Activated CD4-positive, alpha-beta T cell treated with anti-CD3 and anti-CD28 coated beads, Interleukin-10, Interleukin-2, amounts not matched to agents 100 ng/mL and 50 ng/mL, durations not matched to agents 16 hours and 8 hours (primary cell): ENCODE results near the gene TMEM19.
A peak's percentile ranks its signal among the peaks of the same experiment; 100 is the strongest.
"Not testable (repeated sequence)": the region's sequence is repeated elsewhere in the genome, so short reads cannot be mapped to it uniquely, and the experiment has no call there.

Source experiments
- DNase-seq: peaks from one replicate; pipeline ENCODE4 v3.0.0-alpha.2; 2020

TMEM19 gene

DNA sequence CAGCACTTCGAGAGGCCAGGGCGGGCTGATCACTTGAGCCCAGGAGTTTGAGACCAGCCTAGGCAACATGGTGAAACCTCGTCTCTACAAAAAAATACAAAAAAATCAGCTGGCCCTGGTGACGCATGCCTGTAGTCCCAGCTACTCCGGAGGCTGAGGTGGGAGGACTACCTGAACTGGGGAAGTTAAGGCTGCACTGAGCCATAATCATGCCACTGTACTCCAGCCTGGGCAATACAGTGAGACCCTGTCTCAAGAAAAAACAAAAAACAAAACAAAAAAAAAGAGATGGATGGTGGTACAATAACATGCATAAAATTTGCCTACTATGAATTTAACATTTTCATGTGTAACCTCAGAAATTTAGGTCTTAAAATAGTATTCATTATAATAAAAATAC, 19.6 kb upstream of the TMEM19 start:
- no peak for DNase-seq

DNA sequence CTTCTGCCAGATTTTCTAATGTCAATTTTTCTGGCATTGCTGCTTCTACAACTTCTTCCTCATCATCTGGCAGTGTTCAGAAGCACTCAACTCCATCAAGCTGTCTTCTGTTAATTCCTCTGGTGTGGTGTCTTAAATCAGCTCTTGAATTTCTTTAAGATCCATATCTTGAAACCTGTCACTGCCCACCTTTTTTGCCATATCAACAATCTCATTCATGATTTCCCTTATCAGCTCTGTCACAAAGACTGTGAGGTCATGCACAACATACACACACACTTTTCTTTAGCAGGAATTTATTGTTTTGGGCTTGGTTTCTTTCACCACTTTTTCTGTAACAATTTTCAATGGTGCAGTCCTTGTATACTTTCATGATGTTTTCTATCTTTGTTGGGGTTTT, 14.6 kb upstream of the TMEM19 start:
- DNase-seq, result no peak

DNA sequence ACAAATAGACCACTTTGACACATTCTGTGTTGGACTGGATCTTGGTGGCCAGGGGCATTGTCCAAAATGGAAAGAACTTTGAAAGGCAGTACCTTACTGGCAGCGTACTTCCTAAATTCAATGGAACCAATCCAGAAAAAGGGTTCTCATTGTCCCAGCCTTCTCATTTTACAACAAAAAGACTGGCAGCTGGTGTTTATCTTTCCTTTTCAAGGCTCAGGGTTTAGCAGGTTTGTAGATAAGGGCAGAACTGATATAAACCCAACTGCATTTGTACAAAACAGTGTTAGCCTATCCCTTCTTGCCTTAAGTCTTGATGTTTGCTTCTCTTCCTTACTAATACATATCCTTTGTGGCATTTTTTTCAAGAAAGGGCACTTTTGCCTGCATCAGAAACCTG, 14.1 kb upstream of the TMEM19 start:
- DNase-seq, result no peak

DNA sequence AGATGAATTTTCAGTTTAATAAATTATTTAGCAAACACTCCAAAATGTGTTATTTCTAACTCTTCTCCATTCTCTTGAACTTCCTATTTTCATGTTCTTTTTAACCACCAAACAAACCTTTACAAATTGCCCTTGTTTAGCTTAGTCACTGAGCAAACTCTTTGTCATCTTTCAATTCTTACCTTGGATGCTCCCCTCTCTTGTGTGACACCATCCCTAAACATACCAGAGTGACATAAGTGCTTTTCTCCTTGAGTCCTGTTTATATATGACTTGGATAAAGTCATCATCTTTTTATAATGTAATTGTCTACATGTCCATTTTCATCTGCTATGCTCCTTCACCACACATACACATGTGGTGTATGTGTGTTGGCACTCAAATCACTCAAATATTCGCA, 3.4 kb upstream of the TMEM19 start:
- no peak for DNase-seq

DNA sequence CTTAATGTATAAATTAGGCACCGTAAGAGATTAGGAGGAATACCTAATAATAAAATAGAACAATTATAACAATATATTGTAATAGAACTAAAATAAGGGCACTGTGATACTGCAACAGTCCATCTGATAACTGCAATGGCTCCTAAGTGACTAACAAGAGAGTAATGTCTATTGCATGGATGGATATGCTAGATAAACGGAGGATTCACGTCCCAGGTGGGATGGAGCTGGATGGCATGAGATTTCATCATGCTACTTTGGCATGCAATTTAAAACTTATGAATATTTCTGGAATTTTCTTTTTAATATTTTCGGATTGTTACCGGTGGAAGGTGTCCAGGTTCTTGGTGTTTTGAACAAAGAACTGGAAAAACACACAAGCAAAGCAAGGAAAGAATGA, 2.2 kb upstream of the TMEM19 start:
- DNase-seq, result no peak

DNA sequence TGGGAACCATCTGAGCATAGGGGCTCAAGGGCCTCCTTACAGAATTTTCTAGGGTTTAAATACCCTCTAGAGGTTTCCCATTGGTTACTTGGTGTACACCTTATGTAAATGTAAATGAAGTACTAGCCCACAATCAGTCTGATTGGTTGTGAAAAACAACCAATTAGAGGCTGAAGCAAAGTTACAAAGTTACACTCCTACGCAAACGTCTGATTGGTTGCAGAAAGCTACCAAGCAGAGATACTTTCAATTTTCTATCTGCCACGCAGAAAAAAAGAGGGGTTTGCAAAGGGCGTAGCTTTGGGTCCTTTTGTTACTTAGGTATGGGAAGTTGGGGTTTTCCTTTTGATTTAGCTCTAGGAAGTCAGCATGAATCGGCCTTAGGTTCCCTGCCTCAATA, 1.8 kb upstream of the TMEM19 start:
- peak; percentile 44 for DNase-seq

DNA sequence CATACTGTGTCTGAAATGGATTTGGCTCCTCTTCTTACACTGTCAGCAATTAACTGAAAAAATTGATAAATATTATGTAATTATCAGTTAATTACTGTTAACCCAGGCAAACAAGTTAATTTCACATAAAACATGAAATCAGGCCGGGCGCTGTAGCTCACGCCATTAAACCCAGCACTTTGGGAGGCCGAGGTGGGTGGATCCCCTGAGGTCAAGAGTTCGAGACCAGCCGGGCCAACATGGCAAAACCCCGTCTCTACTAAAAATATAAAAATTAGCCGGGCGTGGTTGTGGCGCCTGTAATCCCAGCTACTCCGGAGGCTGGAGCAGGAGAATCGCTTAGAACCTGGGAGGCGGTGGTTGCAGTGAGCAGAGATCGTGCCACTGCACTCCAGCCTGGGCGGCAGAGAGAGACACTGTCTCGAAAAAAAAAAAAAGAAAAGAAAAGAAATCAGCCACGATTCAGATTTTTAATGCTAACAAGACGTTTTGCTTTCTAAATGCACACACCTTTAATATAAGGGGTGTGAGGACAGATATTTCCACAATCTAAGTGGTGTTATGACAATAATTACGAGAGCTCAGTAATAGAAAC, 473 bp upstream of the TMEM19 start:
- DNase-seq, result no peak

DNA sequence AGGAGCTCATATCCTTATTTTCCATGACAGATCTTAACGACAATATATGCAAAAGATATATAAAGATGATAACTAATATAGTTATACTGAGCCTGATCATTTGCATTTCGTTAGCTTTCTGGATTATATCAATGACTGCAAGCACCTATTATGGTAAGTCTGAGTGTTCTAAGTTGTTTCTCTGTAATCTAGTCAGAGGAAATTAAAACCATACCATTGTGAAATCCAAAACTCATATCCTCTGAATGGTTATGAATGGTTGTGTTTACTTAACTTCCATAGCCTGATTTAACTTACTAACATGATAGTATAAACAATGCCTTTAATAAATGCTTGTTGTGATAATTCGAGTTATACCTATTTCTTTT, 760 bp downstream of the TMEM19 start:
- DNase-seq, result peak; percentile 39

DNA sequence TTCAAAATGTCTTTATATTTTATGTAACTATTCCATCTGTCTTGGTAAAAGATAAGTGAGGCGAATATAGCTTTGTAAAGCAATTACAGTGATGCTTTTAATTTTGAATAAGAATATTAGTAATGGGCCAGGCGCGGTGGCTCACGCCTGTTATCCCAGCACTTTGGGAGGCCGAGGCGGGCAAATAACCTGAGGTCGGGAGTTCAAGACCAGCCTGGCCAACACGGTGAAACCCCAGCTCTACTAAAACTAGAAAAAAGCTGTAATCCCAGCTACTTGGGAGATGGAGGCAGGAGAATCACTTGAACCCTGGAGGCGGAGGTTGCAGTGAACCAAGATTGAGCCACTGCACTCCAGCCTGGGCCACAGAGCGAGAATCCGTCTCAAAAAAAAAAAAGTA, 1.3 kb downstream of the TMEM19 start:
- DNase-seq, result not testable (repeated sequence)

DNA sequence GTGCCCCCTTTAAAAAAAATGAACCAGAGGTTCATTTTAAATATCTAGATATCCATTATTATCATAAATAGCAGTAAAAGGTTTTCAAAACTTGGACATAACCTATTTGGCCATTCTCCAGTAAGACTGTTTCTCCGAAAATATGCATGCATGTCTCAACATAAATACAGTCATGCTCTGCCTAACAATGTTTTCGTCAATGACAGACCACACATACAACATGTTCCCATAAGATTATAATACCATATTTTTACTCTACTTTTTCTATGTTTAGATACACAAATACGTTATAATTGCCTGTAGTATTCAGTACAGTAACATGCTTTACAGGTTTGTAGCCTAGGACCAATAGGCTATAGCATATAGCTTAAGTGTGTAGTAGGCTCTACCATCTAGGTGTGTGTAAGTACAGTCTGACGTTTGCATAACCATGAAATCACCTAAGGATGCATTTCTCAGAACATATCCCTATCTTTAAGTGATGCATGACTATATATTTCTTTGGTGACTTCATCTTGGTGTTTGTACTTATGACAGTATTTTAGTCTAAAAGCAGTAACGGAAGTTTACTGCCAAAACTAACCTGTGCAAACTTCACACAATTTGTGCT, 3.2 kb downstream of the TMEM19 start:
- no peak for DNase-seq

DNA sequence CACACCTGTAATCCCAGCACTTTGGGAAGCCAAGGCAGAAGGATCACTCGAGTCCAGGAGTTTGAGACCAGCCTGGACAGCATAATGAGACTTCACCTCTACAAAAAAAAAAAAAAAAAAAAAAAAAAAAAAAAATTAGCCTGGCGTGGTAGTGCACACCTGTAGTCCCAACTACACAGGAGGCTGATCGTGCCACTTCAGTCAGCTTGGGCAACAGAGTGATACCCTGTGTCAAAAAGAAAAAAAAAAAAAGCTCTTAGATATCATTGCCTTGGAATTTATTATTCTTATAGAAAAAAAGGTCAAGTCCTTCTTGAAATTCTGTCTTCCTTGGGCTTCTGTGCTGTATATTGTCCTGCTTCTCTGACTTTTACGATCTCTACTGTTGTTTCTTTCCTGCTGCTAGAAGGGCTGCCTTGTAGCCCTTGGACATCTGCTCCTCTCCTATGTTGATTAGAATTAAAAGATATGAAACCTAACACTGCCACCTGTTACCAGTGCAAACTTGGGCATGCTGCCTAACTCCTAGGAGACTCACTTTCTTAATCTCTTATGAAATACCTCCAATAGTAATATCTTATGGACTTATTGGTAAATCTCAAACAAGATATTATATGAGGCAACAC, 5.7 kb downstream of the TMEM19 start:
- no peak for DNase-seq

DNA sequence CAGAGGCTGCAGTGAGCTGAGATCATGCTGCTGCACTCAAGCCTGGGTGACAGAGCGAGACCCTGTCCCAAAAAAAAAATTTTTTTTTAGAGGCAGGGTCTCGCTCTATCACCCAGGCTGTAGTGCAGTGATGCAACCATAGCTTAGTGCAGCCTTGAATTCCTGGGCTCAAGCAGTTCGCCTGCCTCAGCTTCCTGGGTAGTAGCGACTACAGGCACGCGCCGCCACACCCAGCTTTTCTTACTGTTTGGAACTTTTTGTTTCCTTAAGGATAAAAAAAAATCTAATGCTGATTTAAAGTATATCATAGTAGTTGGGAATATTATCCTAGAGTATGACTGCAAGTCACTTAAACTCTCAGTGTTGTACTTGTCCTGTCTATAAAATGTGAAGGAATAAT, 7.2 kb downstream of the TMEM19 start:
- DNase-seq, result no peak

DNA sequence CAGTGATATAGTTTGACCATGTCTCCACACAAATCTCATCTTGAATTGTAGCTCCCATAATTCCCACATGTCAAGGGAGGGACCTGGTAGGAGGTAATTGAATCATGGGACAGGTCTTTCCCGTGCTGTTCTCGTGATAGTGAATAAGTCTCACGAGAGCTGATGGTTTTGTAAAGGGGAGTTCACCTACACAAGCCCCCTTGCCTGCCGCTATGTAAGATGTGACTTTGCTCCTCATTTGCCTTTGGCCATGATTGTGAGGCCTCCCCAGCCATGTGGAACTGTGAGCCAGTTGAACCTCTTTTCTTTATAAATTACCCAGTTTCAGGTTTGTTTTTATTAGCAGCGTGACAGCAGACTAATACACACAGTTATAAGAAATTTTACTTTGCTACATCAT, 7.8 kb downstream of the TMEM19 start:
- not testable (repeated sequence) for DNase-seq

DNA sequence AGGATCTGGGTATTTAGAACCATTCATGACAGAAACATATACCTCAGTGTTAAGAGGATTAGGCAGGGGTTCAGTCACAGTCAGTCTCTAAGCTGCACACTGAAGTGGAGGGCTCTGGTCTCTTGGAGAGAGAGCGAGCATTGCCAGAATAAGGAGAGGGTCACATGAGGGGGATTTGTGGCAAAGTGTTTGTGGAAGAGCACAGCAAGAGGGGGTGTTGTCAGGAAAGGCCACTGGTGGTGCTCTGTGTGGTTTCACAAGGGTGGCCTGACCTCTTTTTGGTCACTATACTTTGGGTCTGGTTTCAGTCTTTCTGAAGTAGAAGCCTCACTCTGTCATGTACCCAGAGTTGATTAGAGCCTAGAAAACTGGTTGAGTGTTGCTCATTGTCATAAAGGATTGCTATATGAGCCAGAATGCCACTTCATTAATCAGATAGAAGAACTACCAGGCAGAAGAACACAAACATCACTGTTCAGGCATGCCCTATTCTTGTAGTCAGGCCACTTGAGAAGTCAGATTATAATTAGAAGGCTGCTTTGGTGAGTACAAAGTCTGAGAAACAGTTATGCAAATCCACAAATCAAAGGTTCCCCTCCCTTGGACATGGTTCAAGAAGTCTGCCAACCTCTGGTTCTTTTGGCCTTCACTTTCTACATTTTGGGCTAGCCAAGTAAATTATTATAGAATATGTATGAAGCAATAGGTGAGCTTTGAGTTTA, 8.4 kb downstream of the TMEM19 start:
- no peak for DNase-seq

DNA sequence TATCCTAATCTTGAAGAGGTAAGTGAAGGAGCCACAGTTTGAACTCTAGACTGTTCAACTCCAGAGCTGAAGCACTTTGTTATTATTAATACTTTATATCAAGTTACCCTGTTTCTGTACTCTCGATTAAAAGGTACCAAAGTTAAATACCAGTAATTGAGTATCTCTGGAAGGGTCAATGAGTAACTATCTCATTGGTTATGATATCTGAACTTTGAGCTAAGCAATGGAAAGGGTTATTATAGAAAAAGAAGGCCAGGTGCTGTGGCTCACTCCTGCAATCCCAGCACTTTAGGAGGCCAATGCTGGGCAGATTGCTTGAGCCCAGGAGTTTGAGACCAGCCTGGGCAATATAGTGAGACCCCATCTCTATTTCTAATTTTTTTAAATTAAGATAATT, 9.9 kb downstream of the TMEM19 start:
- no peak for DNase-seq

DNA sequence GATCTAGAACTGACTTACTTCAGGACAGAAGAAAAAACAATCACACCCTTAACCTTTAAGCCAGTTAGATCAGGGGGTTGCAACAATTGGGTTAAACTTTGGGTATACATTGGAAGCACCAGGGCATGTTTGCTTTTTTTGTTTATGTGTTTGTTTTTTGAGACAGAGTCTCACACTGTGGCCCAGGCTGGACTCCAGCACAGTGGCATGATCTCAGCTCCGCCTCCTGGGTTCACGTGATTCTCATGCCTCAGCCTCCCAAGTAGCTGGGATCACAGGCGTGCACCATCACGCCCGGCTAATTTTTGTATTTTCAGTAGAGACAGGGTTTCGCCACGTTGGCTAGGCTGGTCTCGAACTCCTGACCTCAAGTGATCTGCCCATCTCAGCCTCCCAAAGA, 16.3 kb downstream of the TMEM19 start:
- DNase-seq, result not testable (repeated sequence)

DNA sequence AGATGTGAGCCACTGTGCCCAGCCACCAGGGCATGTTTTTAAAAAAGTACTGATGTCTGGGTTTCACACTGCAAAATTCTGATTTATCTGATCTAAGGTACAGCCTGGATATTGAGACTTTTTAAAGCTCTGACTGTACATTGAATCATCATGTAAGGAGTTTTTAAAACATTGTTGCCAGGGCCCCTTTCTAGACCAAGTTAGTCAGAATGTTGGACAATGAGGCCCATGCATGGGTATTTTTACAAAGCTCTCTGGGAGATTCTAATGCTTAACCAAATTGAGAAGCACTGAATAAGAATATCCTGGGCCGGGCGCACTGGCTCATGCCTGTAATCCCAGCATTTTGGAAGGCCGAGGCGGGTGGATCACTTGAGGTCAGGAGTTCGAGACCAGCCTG, 16.7 kb downstream of the TMEM19 start:
- DNase-seq, result no peak

DNA sequence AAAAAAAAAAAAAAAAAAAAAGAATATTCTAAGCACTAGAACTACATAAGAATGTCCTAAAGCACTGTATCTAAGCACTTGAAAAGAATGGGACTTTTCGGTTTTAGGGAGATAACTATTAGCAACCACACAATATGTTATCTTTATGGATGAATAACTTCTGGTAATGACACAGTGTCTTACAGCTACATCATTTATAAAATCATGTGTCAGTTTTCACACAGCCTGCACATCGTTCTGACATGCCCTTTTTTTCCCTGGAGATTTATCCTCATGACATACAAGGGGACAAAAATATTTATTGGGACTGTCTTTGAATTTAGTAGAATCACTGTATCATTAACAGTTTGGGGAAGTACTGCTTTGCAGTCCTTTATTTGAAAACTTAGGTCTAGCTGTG, 17.3 kb downstream of the TMEM19 start:
- no peak for DNase-seq

DNA sequence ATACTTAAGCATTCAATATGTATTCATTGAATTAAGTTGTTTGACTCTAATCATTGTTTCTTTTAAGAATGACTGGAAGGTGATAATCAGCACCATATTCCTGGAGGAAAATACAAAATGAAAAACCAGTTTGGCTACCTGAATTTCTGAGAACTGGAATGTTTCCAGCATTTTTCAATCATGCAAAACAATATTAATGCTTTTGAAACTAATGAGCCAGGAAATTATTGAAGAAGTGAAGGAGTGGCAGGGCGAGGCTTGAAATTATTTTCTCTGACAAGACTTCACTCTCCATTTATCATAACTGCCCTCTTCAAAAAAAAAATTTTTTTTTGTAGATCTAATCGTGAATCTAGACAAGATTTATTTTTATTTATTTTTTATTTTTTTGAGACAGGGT, 19.0 kb downstream of the TMEM19 start:
- DNase-seq, result no peak

DNA sequence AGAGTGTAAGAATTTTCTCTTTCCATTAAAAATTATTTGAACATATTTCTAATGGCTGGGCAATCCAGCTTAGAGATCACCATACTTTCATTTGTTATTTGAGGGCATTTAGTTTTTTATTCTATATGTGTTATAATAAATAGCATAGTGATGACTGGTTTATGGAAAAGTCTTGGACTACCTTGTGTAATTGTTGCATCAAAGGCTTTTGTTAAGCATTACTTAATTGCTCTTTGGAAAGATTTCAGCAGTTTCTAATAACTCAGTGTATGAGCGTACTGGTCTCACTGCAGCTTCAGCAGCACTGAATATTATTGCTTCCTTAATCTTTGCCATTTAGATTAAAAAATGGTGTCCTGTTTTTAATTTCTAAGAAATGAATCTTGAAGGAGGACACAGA, 22.8 kb downstream of the TMEM19 start:
- DNase-seq, result no peak

DNA sequence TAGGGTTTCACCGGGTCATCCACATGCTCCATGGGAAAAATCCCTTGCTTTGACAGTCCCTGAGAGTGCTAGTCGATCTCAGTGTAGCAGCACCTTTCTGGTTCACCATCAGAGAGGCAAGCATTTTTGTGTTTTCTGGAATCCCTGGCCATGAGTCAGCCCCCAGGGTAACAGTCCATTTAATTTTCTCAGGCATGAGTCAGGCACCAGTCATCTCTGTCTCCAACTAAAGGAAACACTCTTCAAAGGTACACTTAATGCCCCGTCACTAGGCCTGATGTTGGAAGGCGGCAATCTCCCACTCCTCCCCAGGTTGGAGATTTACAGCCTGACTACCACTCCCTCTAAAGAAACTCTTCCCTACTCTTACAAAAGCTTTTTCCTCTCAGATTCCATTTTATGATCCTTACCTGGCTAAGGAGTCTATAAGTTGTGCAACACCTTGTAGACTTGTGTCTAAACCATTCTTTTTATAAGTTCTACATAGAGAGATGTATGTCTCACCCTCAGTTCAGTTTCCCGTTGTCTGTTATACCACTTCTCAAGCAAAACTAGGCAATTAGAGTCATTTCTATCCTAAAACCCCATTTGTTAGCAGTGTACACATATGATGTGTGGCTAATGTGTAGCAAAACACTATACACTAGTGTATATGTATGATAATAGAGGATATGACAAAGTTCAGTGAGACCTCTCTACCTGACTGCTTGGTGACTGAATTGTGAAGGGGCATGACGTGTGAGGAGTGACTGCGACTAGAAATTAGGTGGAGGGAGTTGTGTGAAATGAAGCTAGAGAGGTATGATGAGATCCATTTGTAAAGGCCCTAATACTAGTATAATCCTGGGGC, 24.6 kb downstream of the TMEM19 start:
- DNase-seq, result peak; percentile 18

DNA sequence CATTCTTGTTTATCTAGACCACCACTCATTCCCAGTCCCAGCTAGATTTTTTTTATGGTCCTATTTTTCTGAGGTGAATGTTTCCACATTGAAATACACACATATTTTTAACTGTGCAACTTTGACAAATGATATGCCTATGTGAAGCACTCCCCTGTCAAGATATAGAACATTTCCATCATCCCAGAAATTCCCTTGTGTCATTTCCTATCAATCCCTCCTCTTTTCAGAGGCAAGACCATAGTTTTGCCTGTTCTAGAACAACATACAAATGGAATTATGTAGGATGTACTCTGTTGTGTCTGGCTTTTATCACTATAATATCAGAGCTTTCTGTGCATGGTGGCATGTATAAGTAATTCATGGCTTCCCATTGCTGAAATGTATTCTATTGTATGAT, 32.7 kb downstream of the TMEM19 start:
- DNase-seq, result no peak

DNA sequence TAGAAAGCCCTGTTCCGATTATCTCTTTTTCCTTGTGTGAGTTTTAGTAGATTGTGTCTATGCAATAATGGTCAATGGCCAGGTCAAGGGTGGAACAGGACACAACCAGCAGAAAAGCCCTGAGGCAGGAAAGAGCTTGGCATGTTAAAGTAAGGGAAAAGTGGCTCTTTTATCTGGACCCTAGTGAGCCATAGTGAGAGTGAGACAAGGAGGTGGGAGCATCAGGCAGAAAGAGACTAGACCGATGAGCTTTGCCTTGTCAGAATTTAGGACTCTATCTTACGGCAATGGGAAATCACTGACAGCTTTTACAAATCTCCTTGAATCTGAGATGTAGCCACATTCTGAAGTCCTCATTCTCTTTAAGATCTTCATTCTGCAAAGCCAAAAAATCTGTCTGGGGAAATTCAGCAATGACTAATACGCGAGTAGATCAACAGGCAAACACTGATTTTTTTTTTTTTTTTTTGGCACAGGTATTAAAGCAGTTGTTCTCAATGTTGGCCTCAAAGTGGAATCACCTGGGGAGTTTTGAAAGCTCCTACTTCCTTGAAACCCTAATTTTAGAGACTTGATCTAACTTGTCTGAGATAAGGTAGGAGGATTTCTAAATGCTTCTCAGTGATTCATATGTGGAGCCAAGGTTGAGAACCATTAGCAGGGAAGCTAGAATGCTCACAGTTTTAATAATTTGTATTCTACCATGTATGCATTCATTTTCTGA, 33.9 kb downstream of the TMEM19 start:
- no peak for DNase-seq
